SU-DHL-6 (cell line): ENCODE measurements around the gene OR10K2.

Experiments
- H2AFZ ChIP-seq: fragments of 200-600 bp; sonication (generic); 2 replicates; pipeline ENCODE4 v1.6.1; 2014; ENCODE audit warnings: low read depth, mild to moderate bottlenecking, moderate library complexity, mixed read lengths, antibody characterized with exemption, low read length; ENCODE audit not compliant: severe bottlenecking
- H3F3A ChIP-seq: fragments of 200-600 bp; shearing (Covaris generic); 2 replicates; pipeline ENCODE4 v1.6.0; 2016; ENCODE audit warnings: antibody characterized with exemption, mild to moderate bottlenecking; ENCODE audit not compliant: insufficient read depth
- H3K27ac ChIP-seq: fragments of 200-600 bp; sonication (generic); 2 replicates; pipeline ENCODE4 v1.5.1; 2016; ENCODE audit warnings: low read depth, mild to moderate bottlenecking, low read length, moderate library complexity, mixed read lengths
- H3K27me3 ChIP-seq: fragments of 200-600 bp; sonication (generic), shearing (Covaris generic); 2 replicates; pipeline ENCODE4 v1.6.0; 2014; ENCODE audit warnings: mild to moderate bottlenecking, low read length
- H3K36me3 ChIP-seq: fragments of 200-600 bp; sonication (generic); 2 replicates; pipeline ENCODE4 v1.6.1; 2014; ENCODE audit warnings: mild to moderate bottlenecking, low read length, mixed read lengths
- H3K4me2 ChIP-seq: fragments of 300-600, 200-600 bp; shearing (Covaris generic), sonication (generic); 2 replicates; pipeline ENCODE4 v1.6.0; 2014; ENCODE audit warnings: low read length, low read depth, mild to moderate bottlenecking; ENCODE audit not compliant: poor library complexity, severe bottlenecking
- H3K4me3 ChIP-seq: fragments of 200-600 bp; sonication (generic); 2 replicates; pipeline ENCODE4 v1.5.1; 2014; ENCODE audit warnings: antibody characterized with exemption, low read length, mild to moderate bottlenecking, mixed read lengths; ENCODE audit not compliant: insufficient read depth, poor library complexity, severe bottlenecking
- H3K79me2 ChIP-seq: fragments of 200-600 bp; sonication (generic); 2 replicates; pipeline ENCODE4 v1.6.1; 2014; ENCODE audit warnings: mild to moderate bottlenecking, low read length, moderate library complexity; ENCODE audit not compliant: insufficient read depth
- H3K9ac ChIP-seq: fragments of 200-600 bp; sonication (generic); 2 replicates; pipeline ENCODE4 v1.7.0; 2014; ENCODE audit warnings: mild to moderate bottlenecking, low read length
- H3K9me2 ChIP-seq: fragments of 200-600 bp; sonication (generic); replicated peaks from 2 replicates; pipeline ENCODE4 v1.6.1; 2014; ENCODE audit warnings: low read length; ENCODE audit not compliant: insufficient read depth
- H3K9me3 ChIP-seq: fragments of 200-600 bp; sonication (generic); 2 replicates; pipeline ENCODE4 v1.6.1; 2014; ENCODE audit warnings: low read length, mixed read lengths; ENCODE audit not compliant: insufficient read depth
- H4K20me1 ChIP-seq: fragments of 200-600 bp; sonication (generic); 2 replicates; pipeline ENCODE4 v1.6.1; 2014; ENCODE audit warnings: low read depth, mild to moderate bottlenecking, antibody characterized with exemption, low read length, moderate library complexity, mixed read lengths
- EZH2phosphoT487 ChIP-seq: fragments of 200-600 bp; sonication (generic), shearing (Covaris generic); conservative IDR thresholded peaks from 2 replicates; pipeline ENCODE4 v1.6.1; 2018; ENCODE audit warnings: mild to moderate bottlenecking, antibody characterized with exemption, low read length, moderate library complexity, mixed read lengths
- TF ChIP-seq, protein P1 (sequence below): fragments of 200-600 bp; sonication (generic); IDR thresholded peaks from one replicate; pipeline ENCODE4 v1.5.1; 2017; ENCODE audit warnings: antibody characterized with exemption, mild to moderate bottlenecking, low read length, moderate library complexity; ENCODE audit not compliant: insufficient read depth, poor library complexity, severe bottlenecking

OR10K2 gene, protein sequence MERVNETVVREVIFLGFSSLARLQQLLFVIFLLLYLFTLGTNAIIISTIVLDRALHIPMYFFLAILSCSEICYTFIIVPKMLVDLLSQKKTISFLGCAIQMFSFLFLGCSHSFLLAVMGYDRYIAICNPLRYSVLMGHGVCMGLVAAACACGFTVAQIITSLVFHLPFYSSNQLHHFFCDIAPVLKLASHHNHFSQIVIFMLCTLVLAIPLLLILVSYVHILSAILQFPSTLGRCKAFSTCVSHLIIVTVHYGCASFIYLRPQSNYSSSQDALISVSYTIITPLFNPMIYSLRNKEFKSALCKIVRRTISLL

DNA sequence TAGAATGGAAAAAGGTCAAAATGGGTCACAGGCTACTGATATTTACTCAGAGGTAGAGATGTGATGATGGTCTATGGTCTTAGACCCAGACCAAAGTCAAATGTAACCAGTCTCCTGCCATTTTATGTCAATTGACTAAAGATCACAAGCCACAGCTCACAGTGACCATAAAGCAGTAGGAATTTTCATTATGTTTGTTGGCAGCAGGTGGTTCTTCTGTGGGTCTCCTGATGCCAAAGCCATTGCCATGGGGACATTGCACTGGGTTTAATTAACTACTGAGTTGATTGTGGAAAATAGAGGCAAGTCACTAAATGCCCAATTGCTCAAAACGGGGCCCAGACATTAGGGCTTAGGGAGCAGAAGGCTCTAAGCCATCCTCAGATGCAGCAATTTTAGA is at the start of gene OR10K2:
TSS of gene OR10K2 (minus strand) at position 101 of the 400 bp plus-strand sequence. CDS start 5,371 bp downstream, outside the sequence.
- Histone ChIP-seq H2AFZ (no peak within 1 kb of the TSS), H3K27ac (no peak within 1 kb of the TSS), H3K27me3 (no peaks in the 10 kb centered on the region), H3K36me3 (no peaks in the 10 kb centered on the region), H3K9me2 (no peaks in the 10 kb centered on the region), H3K79me2 (no peaks in the 10 kb centered on the region), H3F3A (no peaks in the 10 kb centered on the region), H3K9me3 (no peaks in the 10 kb centered on the region), H4K20me1 (no peaks in the 10 kb centered on the region), H3K4me2 (no peak within 1 kb of the TSS), H3K4me3 (no peak within 1 kb of the TSS), H3K9ac (no peak within 1 kb of the TSS)
- TF ChIP-seq, protein P1, sequence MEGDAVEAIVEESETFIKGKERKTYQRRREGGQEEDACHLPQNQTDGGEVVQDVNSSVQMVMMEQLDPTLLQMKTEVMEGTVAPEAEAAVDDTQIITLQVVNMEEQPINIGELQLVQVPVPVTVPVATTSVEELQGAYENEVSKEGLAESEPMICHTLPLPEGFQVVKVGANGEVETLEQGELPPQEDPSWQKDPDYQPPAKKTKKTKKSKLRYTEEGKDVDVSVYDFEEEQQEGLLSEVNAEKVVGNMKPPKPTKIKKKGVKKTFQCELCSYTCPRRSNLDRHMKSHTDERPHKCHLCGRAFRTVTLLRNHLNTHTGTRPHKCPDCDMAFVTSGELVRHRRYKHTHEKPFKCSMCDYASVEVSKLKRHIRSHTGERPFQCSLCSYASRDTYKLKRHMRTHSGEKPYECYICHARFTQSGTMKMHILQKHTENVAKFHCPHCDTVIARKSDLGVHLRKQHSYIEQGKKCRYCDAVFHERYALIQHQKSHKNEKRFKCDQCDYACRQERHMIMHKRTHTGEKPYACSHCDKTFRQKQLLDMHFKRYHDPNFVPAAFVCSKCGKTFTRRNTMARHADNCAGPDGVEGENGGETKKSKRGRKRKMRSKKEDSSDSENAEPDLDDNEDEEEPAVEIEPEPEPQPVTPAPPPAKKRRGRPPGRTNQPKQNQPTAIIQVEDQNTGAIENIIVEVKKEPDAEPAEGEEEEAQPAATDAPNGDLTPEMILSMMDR: no peak
- no peak for TF ChIP-seq EZH2phosphoT487

GRCh38 chr1:158471920-158472319 is 45.9 kb upstream of the OR10K2 start, which contains the start of gene OR10R2:
OR10R2 (plus strand) TSS chr1:158472220; CDS start chr1:158472326, 106 bp downstream.
- H3K27me3 ChIP-seq: no peaks in the 10 kb centered on the region
- no peaks in the 10 kb centered on the region for H4K20me1 ChIP-seq
- no peak within 1 kb of the TSS for H3K4me2 ChIP-seq

GRCh38 chr1:158461534-158461933 is 35.5 kb upstream of the OR10K2 start, which contains the start of gene OR10K1:
OR10K1 (plus strand) TSS chr1:158461834; CDS start chr1:158465562, 3,728 bp downstream.
- no peak within 1 kb of the TSS for H3K27ac ChIP-seq
- no peak for TF ChIP-seq EZH2phosphoT487
- TF ChIP-seq, protein P1: no peak
- no peak within 1 kb of the TSS for H2AFZ ChIP-seq
- no peak within 1 kb of the TSS for H3K4me2 ChIP-seq
- no peaks in the 10 kb centered on the region for H3K9me2 ChIP-seq
- H3K9me3 ChIP-seq: no peaks in the 10 kb centered on the region
- H3F3A ChIP-seq: no peaks in the 10 kb centered on the region
- no peaks in the 10 kb centered on the region for H3K36me3 ChIP-seq
- H3K79me2 ChIP-seq: no peaks in the 10 kb centered on the region
- H3K27me3 ChIP-seq: no peaks in the 10 kb centered on the region
- no peak within 1 kb of the TSS for H3K9ac ChIP-seq
- no peaks in the 10 kb centered on the region for H4K20me1 ChIP-seq
- H3K4me3 ChIP-seq: no peak within 1 kb of the TSS

More at GRCh38 chr1:158471920-158472319, 45.9 kb upstream of the OR10K2 start, which contains the start of gene OR10R2:
- Histone ChIP-seq H3K9ac (no peak within 1 kb of the TSS), H3K9me2 (no peaks in the 10 kb centered on the region), H2AFZ (no peak within 1 kb of the TSS), H3K79me2 (no peaks in the 10 kb centered on the region), H3K27ac (no peak within 1 kb of the TSS), H3F3A (no peaks in the 10 kb centered on the region), H3K36me3 (no peaks in the 10 kb centered on the region), H3K9me3 (no peaks in the 10 kb centered on the region), H3K4me3 (no peak within 1 kb of the TSS)
- TF ChIP-seq EZH2phosphoT487: no peak
- TF ChIP-seq, protein P1: no peak
